ENCODE measurements around the gene RAD23B.
"Not testable (repeated sequence)": the region's sequence is repeated elsewhere in the genome, so short reads cannot be mapped to it uniquely, and the experiment has no call there.

RAD23B gene

GRCh38 chr9:107282759-107283622, at the start of gene RAD23B:
RAD23B (plus strand) TSS chr9:107283279; CDS start chr9:107283630, 351 bp downstream.
- DNase-seq = peak; percentile 98 to 99

DNA sequence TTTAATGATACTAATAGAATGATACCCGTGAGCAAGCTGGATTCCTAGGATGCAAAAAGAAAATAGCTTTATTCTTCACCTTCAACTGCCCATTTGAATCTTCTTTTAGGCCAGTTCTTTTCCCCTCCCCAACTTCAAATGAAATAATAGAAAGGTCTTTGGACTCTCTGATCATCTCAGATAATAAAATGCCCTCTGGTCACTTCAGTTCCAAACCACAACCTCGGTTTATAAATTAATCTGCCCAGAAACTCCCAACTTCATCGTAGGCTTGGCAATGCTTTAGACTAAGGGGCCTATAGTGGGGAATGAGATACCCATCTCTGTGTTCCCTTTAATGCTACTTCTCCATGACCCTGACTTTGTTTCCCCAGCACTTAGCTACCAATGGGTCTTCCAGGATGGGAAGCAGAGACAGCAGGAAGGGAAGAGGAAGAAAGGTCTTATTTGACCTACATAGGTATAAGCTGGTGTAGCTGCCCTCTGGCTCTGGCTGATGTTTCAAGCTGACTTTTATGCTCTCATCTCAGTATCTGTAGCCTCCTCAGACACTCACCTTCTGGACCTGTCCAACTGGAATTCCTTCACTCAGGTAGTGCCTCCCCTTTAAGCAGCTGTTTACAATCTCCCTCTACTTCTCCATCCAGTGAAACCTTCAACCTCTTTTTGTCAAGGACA, 47.2 kb upstream of the RAD23B start:
- no peak for DNase-seq

GRCh38 chr9:107237873-107238272, 45.2 kb upstream of the RAD23B start:
- DNase-seq = no peak

GRCh38 chr9:107239474-107239873, 43.6 kb upstream of the RAD23B start:
- peak; percentile 18 to 59 for DNase-seq

- peak in 1 of 2 experiments; percentile 30 for DNase-seq
Observed at GRCh38 chr9:107240260-107240659, 42.8 kb upstream of the RAD23B start.

- DNase-seq = peak; percentile 28 to 81
Observed at GRCh38 chr9:107242073-107243030, 40.7 kb upstream of the RAD23B start.

- DNase-seq = no peak
Observed at GRCh38 chr9:107243742-107244141, 39.3 kb upstream of the RAD23B start.

DNA sequence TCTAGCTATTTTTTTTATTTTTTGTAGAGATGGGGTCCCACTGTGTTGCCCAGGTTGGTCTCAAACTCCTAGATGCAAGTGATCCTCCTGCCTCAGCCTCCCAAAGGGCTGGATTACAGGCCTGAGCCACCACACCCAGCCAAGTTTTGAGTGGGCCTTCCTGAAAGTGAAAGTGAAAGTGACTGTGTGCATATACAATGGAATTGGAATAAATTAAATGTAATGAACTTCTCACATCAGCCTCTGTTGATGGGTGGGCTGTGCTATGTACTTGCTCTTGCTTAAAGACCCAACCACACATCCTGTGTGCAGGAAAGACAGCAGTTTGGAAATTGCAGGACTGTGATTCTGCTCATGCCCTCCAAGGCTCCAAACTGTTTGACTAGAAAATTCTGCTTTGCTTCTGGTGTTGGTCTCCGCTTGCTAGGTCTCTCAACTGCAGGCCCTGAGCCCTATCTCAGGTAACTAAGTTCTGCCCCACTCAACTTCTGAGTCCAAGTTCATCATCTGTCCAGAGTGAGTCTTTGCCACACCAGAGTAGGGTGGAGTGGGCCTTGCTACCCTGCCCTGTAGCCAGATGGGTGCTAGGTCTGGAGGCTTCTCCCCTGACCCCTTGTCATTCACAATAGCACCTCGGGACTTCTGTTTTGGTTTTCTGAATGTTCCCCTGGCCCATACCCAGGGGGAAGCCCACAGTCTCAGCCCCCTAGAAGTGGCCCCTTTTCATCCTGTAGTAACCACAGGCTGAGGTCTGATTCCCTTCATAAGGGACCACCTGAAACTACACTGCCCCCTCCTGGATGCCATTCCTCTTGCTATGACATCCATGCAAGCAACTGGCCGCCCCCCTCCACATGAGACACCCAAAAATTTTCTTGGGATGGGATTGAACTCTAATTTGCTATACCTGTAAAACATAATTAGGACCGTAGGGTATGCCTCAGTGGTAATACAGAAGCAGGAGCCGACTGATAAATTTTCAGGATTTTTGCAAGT, 36.5 kb upstream of the RAD23B start:
- DNase-seq = peak in 1 of 2 experiments; percentile 60

- no peak for DNase-seq
Observed at GRCh38 chr9:107248714-107249113, 34.4 kb upstream of the RAD23B start.

GRCh38 chr9:107249131-107249533, 33.9 kb upstream of the RAD23B start:
- DNase-seq = no peak

- DNase-seq = no peak
Observed at GRCh38 chr9:107249665-107250285, 33.3 kb upstream of the RAD23B start.

DNA sequence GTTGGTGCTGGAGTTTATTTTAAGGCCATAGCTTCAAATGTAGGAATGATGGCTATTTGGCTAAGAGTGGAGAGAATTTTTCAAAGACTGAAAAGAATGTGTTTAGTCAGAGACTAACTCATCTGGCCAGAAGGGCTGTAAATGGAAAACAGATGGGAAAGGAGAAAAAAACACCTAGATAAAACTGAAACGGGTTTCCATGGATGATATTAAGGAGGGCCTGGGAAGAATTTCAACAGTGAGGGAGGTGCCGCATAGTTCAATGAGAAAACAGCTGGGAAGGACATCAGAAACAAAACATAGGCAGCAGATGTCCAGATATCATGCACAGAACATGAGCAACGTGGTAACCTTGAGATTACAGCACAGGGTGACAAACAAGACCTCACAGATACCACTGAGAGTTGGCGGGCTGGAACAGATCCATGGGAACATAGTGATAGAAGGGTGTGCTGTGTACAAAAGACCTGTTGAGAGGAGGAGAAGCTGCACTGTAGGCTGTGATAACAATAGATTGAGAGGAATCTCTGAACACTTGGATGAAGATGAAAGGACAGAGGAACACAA, 31.2 kb upstream of the RAD23B start:
- peak; percentile 32 to 80 for DNase-seq

DNA sequence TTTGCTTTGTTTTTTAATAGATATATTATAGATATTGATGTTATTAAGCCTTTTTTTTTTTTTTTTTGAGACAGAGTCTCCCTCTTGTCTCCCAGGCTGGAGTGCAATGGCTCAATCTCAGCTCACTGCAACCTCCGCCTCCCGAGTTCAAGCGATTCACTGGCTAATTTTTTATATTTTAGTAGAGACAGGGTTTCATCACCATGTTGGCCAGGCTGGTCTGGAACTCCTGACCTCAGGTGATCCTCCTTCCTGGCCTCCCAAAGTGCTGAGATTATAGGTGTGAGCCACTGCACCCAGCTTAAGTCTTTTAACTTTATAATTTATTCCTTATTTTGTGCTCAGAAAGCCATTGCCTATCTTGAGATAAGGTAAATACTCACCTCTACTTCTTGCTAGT, 24.2 kb upstream of the RAD23B start:
- DNase-seq = no peak

DNA sequence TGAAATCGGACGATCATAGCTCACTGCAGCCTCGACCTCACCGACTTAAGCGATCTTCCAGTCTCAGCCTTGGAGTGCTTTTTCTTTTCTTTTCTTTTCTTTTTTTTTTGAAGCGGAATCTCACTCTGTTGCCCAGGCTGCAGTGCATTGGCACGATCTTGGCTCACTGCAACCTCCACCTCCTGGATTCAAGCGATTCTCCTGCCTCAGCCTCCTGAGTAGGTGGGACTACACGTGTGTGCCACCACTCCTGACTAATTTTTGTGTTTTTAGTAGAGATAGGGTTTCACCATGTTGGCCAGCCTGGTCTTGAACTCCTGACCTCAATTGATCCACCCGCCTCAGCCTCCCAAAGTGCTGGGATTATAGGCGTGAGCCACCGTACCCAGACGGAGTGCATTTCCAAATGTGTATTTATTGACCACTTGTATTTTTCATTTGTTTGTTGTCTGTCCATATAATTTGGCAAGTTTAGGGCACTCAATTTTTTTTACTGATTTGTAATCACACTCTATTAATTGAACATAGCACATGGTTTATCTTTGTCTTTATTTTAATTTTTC, 23.2 kb upstream of the RAD23B start:
- DNase-seq = not testable (repeated sequence)

- no peak for DNase-seq
Observed at GRCh38 chr9:107260437-107261081, 22.5 kb upstream of the RAD23B start.

GRCh38 chr9:107261106-107261505, 22.0 kb upstream of the RAD23B start:
- no peak for DNase-seq

GRCh38 chr9:107263289-107263688, 19.8 kb upstream of the RAD23B start:
- DNase-seq = no peak

- DNase-seq = no peak
Observed at GRCh38 chr9:107266624-107267368, 16.3 kb upstream of the RAD23B start.

DNA sequence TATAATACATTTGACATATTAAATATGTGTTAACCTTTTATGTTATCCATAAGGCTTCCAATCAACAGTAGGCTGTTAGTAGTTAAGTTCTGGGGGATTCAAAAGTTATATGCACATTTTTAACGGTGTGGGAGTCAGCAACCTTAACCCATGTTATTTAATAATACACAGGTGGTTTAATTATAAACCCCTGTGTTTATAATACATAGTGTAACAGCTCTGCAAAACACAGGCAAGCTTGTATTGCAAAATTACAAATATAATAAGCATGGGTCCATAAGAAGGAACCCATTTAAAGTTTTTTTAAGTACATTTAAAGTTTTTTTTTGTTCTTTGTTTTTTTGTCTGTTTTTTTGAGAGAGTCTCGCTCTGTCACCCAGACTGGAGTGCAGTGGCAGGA, 14.5 kb upstream of the RAD23B start:
- no peak for DNase-seq

Data from NCI-H524 (cell line).